HG02571 (cell line): ENCODE data around the gene GPR25.
"Not testable (repeated sequence)": the region's sequence is repeated elsewhere in the genome, so short reads cannot be mapped to it uniquely, and the experiment has no call there.

Experiments used
- ATAC-seq: cut with Tn5 transposase; IDR thresholded peaks from one replicate; pipeline ENCODE4 v1.9.1; 2021; ENCODE audit warnings: mild to moderate bottlenecking, moderate library complexity; ENCODE audit not compliant: unreplicated experiment

GPR25 gene

GRCh38 chr1:200911361-200911760 is 38.6 kb downstream of the GPR25 start:
- no peak for ATAC-seq

GRCh38 chr1:200911936-200912335 is 39.2 kb downstream of the GPR25 start:
- not testable (repeated sequence) for ATAC-seq

GRCh38 chr1:200912737-200913407 is 40.1 kb downstream of the GPR25 start:
- no peak for ATAC-seq

GRCh38 chr1:200916152-200916551 is 43.4 kb downstream of the GPR25 start:
- no peak for ATAC-seq

- no peak for ATAC-seq
These were observed 43.9 kb downstream of the GPR25 start for GRCh38 chr1:200916681-200917080.

- no peak for ATAC-seq
These were observed 44.6 kb downstream of the GPR25 start for GRCh38 chr1:200917291-200917817.

- ATAC-seq = no peak
These were observed 45.2 kb downstream of the GPR25 start for GRCh38 chr1:200918006-200918405.

- no peak for ATAC-seq
These were observed 46.6 kb downstream of the GPR25 start for GRCh38 chr1:200919386-200919785.

- no peak for ATAC-seq
These were observed 48.9 kb downstream of the GPR25 start for GRCh38 chr1:200921571-200922110.

- ATAC-seq = no peak
These were observed 49.6 kb downstream of the GPR25 start for GRCh38 chr1:200922406-200922805.

GRCh38 chr1:200923601-200924000 is 50.8 kb downstream of the GPR25 start:
- ATAC-seq = no peak
